Smooth muscle cell (in vitro differentiated cells): Measurements from ENCODE around the gene SERPINA1. TPM values are rescaled to one million over a fixed set of nuclear protein-coding genes. Genes with fewer than 3 reads are reported as not detected.
"Not testable (repeated sequence)": the region's sequence is repeated elsewhere in the genome, so short reads cannot be mapped to it uniquely, and the experiment has no call there.

Source experiments
- DNase-seq: peaks from one replicate; lab custom pipeline; 2025; ENCODE audit not compliant: unreplicated experiment; lab: John Stamatoyannopoulos, UW
- H2AFZ ChIP-seq: fragments of 200-600 bp; sonication (generic); 2 replicates; pipeline ENCODE4 v1.6.0; 2016; ENCODE audit warnings: antibody characterized with exemption, low read depth, mild to moderate bottlenecking
- H3F3A ChIP-seq: fragments of 200-600 bp; sonication (generic); 2 replicates; pipeline ENCODE4 v1.6.0; 2017; ENCODE audit warnings: antibody characterized with exemption, low read depth
- H3K27ac ChIP-seq: fragments of 200-600 bp; sonication (generic); 2 replicates; pipeline ENCODE4 v1.5.1; 2016; ENCODE audit warnings: low read depth, mild to moderate bottlenecking
- H3K27me3 ChIP-seq: fragments of 200-600 bp; sonication (generic); 2 replicates; pipeline ENCODE4 v1.6.1; 2016; ENCODE audit warnings: low read depth, mild to moderate bottlenecking
- H3K36me3 ChIP-seq: fragments of 200-600 bp; sonication (generic); 2 replicates; pipeline ENCODE4 v1.5.1; 2016; ENCODE audit warnings: low read depth
- H3K4me1 ChIP-seq: fragments of 200-600 bp; sonication (generic); 2 replicates; pipeline ENCODE4 v1.5.1; 2016; ENCODE audit warnings: low read depth
- H3K4me2 ChIP-seq: fragments of 200-600 bp; sonication (generic); 2 replicates; pipeline ENCODE4 v1.6.0; 2016; ENCODE audit warnings: mild to moderate bottlenecking
- H3K4me3 ChIP-seq: fragments of 200-600 bp; sonication (generic); 2 replicates; pipeline ENCODE4 v1.5.1; 2016; ENCODE audit warnings: mild to moderate bottlenecking
- H3K79me2 ChIP-seq: fragments of 200-600 bp; sonication (generic); 2 replicates; pipeline ENCODE4 v1.6.0; 2016; ENCODE audit warnings: low read depth, mild to moderate bottlenecking
- H3K9ac ChIP-seq: fragments of 200-600 bp; sonication (generic); 2 replicates; pipeline ENCODE4 v1.6.0; 2016; ENCODE audit warnings: low read depth
- H3K9me3 ChIP-seq: fragments of 200-600 bp; sonication (generic); replicated peaks from 2 replicates; pipeline ENCODE4 v1.5.1; 2016; ENCODE audit warnings: low read depth
- H4K20me1 ChIP-seq: fragments of 200-600 bp; sonication (generic); 2 replicates; pipeline ENCODE4 v1.6.0; 2016; ENCODE audit warnings: low read depth
- WGBS: methylation state at CpG from one replicate; pipeline ENCODE4 v1.1.7; 2016; ENCODE audit warnings: low lambda C conversion rate; 5-methylcytosine and 5-hydroxymethylcytosine counted together
- polyA plus RNA-seq: library from polyadenylated mRNA; unstranded; fragments of >200 nt; fragmentation: Nextera tagmentation; extraction: Ambion mirVana; gene quantifications from 2 replicates; pipeline ENCODE4 v1.2.1, GENCODE V29; 2016
- total RNA-seq: library from RNA; depleted of rRNA; stranded (reverse); fragments of >200 nt; gene quantifications from 2 replicates; pipeline ENCODE4 v1.2.3, GENCODE V29; 2014
- TF ChIP-seq, protein P1 (sequence below): fragments of 200-600 bp; sonication (generic); IDR thresholded peaks from 2 replicates; pipeline ENCODE4 v1.5.1; 2017; ENCODE audit warnings: borderline replicate concordance, mild to moderate bottlenecking, antibody characterized with exemption; ENCODE audit not compliant: insufficient read depth, poor library complexity, severe bottlenecking

Gene SERPINA1
- total and polyA plus RNA-seq, 2 experiments from 2014 or later: 1.8 to 2.4 TPM

DNA sequence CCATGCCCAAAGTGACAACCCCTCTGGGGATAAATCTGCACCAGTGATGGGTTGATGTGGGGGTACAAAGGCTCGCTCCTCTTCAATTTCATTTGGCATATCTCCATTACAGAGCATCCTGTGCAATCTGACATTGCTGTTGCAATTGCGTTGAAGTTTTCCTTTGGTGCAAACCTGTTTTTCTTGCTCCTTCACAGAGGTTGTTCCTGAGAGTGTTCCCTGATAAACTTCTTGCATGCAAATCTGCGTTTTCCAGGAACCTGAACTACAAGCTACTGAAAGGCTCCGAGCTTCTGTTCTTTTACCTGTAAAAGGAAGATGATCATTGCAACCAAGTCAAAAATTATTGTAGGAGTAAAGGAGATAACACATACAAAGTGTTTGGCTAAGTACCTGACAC lies 38.1 kb upstream of the SERPINA1 start:
- H2AFZ ChIP-seq: no peak overlapping the region
- WGBS: 73% methylated on average over 4 of the region's 4 CpGs
- no peaks in the 10 kb centered on the region for H3K9me3 ChIP-seq
- H3K9ac ChIP-seq: no peak overlapping the region
- H3F3A ChIP-seq: no peaks in the 10 kb centered on the region
- H3K4me3 ChIP-seq: no peak overlapping the region
- DNase-seq: no peak
- TF ChIP-seq, protein P1, sequence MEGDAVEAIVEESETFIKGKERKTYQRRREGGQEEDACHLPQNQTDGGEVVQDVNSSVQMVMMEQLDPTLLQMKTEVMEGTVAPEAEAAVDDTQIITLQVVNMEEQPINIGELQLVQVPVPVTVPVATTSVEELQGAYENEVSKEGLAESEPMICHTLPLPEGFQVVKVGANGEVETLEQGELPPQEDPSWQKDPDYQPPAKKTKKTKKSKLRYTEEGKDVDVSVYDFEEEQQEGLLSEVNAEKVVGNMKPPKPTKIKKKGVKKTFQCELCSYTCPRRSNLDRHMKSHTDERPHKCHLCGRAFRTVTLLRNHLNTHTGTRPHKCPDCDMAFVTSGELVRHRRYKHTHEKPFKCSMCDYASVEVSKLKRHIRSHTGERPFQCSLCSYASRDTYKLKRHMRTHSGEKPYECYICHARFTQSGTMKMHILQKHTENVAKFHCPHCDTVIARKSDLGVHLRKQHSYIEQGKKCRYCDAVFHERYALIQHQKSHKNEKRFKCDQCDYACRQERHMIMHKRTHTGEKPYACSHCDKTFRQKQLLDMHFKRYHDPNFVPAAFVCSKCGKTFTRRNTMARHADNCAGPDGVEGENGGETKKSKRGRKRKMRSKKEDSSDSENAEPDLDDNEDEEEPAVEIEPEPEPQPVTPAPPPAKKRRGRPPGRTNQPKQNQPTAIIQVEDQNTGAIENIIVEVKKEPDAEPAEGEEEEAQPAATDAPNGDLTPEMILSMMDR: no peak
- H4K20me1 ChIP-seq: no peaks in the 10 kb centered on the region
- no peaks in the 10 kb centered on the region for H3K79me2 ChIP-seq
- peaks cover 3% of the 10 kb centered on the region for H3K4me1 ChIP-seq
- H3K36me3 ChIP-seq: no peaks in the 10 kb centered on the region
- no peak overlapping the region for H3K27ac ChIP-seq
- no peak overlapping the region for H3K4me2 ChIP-seq
- H3K27me3 ChIP-seq: peaks cover 6% of the 10 kb centered on the region

- no peak overlapping the region for H3K9ac ChIP-seq
- no peaks in the 10 kb centered on the region for H3F3A ChIP-seq
- TF ChIP-seq, protein P1: peak; percentile 5
- no peaks in the 10 kb centered on the region for H3K79me2 ChIP-seq
- H3K27me3 ChIP-seq: peaks cover 6% of the 10 kb centered on the region
- H3K9me3 ChIP-seq: no peaks in the 10 kb centered on the region
- no peak for DNase-seq
- H3K36me3 ChIP-seq: no peaks in the 10 kb centered on the region
- WGBS: 79% methylated on average over 3 of the region's 3 CpGs
- no peak overlapping the region for H3K4me2 ChIP-seq
- H2AFZ ChIP-seq: no peak overlapping the region
- H3K4me1 ChIP-seq: peaks cover 3% of the 10 kb centered on the region
- H4K20me1 ChIP-seq: no peaks in the 10 kb centered on the region
- no peak overlapping the region for H3K27ac ChIP-seq
- H3K4me3 ChIP-seq: no peak overlapping the region
Observed at GRCh38 chr14:94424371-94424770, 36.0 kb upstream of the SERPINA1 start.

- Histone ChIP-seq H3F3A (no peaks in the 10 kb centered on the region), H3K4me1 (peaks cover 3% of the 10 kb centered on the region), H3K36me3 (no peaks in the 10 kb centered on the region), H3K27ac (no peak overlapping the region), H3K9ac (no peak overlapping the region), H3K27me3 (peaks cover 6% of the 10 kb centered on the region), H3K4me3 (peak overlapping the region; percentile 18), H4K20me1 (no peaks in the 10 kb centered on the region), H3K9me3 (no peaks in the 10 kb centered on the region), H3K4me2 (peak overlapping the region; percentile 69), H3K79me2 (no peaks in the 10 kb centered on the region), H2AFZ (peak overlapping the region; percentile 56)
- peak; percentile 4 for DNase-seq
- TF ChIP-seq, protein P1: peak; percentile 64
- 15% methylated on average over 13 of the region's 13 CpGs for WGBS
Observed at GRCh38 chr14:94423453-94424056, 35.2 kb upstream of the SERPINA1 start.

- Histone ChIP-seq H3K4me2 (no peak overlapping the region), H2AFZ (no peak overlapping the region), H3K27me3 (no peaks in the 10 kb centered on the region), H4K20me1 (no peaks in the 10 kb centered on the region), H3K9ac (no peak overlapping the region), H3F3A (no peaks in the 10 kb centered on the region), H3K4me1 (no peaks in the 10 kb centered on the region), H3K4me3 (no peak overlapping the region), H3K27ac (no peak overlapping the region), H3K79me2 (no peaks in the 10 kb centered on the region), H3K36me3 (no peaks in the 10 kb centered on the region), H3K9me3 (no peaks in the 10 kb centered on the region)
- no peak for DNase-seq
- TF ChIP-seq, protein P1: no peak
- 80% methylated on average over 2 of the region's 2 CpGs for WGBS
Observed at GRCh38 chr14:94421316-94421715, 32.9 kb upstream of the SERPINA1 start.

- not testable (repeated sequence) for H3K4me3 ChIP-seq, H3K4me1 ChIP-seq, H3K4me2 ChIP-seq, H3K79me2 ChIP-seq, H3K9ac ChIP-seq, H4K20me1 ChIP-seq, H3K27me3 ChIP-seq, H3F3A ChIP-seq, H2AFZ ChIP-seq, H3K36me3 ChIP-seq, DNase-seq, H3K9me3 ChIP-seq, H3K27ac ChIP-seq
- WGBS: 82% methylated on average over 3 of the region's 3 CpGs
Observed at GRCh38 chr14:94417497-94418205, 29.2 kb upstream of the SERPINA1 start.
